GM12878 (cell line): ENCODE results near the gene RAB25. TPM values are rescaled to one million over a fixed set of nuclear protein-coding genes. Genes with fewer than 3 reads are reported as not detected.

Source experiments
- CEBPZ ChIP-seq: fragments of 150-350 bp; IDR thresholded peaks from 2 replicates; pipeline ENCODE4 v1.6.1; 2016; ENCODE audit warnings: low read depth, low read length
- EGR1 ChIP-seq, 2 experiments: IDR thresholded peaks; 1 replicate in 1 of 2; 2 replicates in 1 of 2; pipeline ENCODE4 v1.6.1; 2011 to 2012; ENCODE audit warnings: low read depth in 2 of 2, low read length in 2 of 2, borderline replicate concordance in 1 of 2, mild to moderate bottlenecking in 1 of 2, moderate library complexity in 1 of 2
- MXI1 ChIP-seq: fragments of 150-350 bp; IDR thresholded peaks from 2 replicates; pipeline ENCODE4 v1.6.1; 2011; ENCODE audit warnings: low read depth, mild to moderate bottlenecking, inconsistent platforms, low read length, improper control_type of control experiment
- MYC ChIP-seq: IDR thresholded peaks from 2 replicates; pipeline ENCODE4 v1.6.1; 2011; ENCODE audit warnings: mild to moderate bottlenecking, low read length, moderate library complexity, inconsistent platforms; ENCODE audit not compliant: insufficient read depth, insufficient replicate concordance, insufficient read length, severe bottlenecking
- NR2C2 ChIP-seq: IDR thresholded peaks from 2 replicates; pipeline ENCODE4 v1.6.1; 2011; ENCODE audit warnings: borderline replicate concordance, low read depth; ENCODE audit not compliant: control insufficient read depth, insufficient read length
- PAX5 ChIP-seq: IDR thresholded peaks from 2 replicates; pipeline ENCODE4 v1.6.1; 2011; ENCODE audit warnings: low read depth, low read length, borderline replicate concordance
- PBX3 ChIP-seq: IDR thresholded peaks from 2 replicates; pipeline ENCODE4 v1.6.1; 2011; ENCODE audit warnings: mild to moderate bottlenecking, low read depth, low read length, moderate library complexity; ENCODE audit not compliant: insufficient replicate concordance
- PML ChIP-seq: IDR thresholded peaks from 2 replicates; pipeline ENCODE4 v1.6.1; 2012; ENCODE audit warnings: low read length, inconsistent platforms
- RCOR1 ChIP-seq: conservative IDR thresholded peaks from 2 replicates; pipeline ENCODE4 v1.6.1; 2012; ENCODE audit warnings: low read depth, low read length, improper control_type of control experiment
- RFX5 ChIP-seq: IDR thresholded peaks from 2 replicates; pipeline ENCODE4 v1.6.1; 2011; ENCODE audit warnings: low read depth, low read length, improper control_type of control experiment
- SIN3A ChIP-seq: IDR thresholded peaks from 2 replicates; pipeline ENCODE4 v1.6.1; 2012; ENCODE audit warnings: low read depth, low read length, improper control_type of control experiment
- SRF ChIP-seq, 2 experiments: IDR thresholded peaks; 2 replicates each; pipeline ENCODE4 v1.6.1; 2011; ENCODE audit warnings: low read depth in 2 of 2, low read length in 2 of 2, mild to moderate bottlenecking in 1 of 2, moderate library complexity in 1 of 2
- STAT1 ChIP-seq: fragments of 450-650 bp; conservative IDR thresholded peaks from 2 replicates; pipeline ENCODE4 v1.6.1; 2014; ENCODE audit warnings: antibody characterized with exemption, mild to moderate bottlenecking
- USF2 ChIP-seq: IDR thresholded peaks from 2 replicates; pipeline ENCODE4 v1.6.1; 2011; ENCODE audit warnings: low read depth, low read length, improper control_type of control experiment, borderline replicate concordance
- ZNF207 ChIP-seq: fragments of 450-650 bp; IDR thresholded peaks from 2 replicates; pipeline ENCODE4 v1.6.1; 2014; ENCODE audit warnings: antibody characterized with exemption, mild to moderate bottlenecking, borderline replicate concordance
- polyA plus RNA-seq, 11 experiments: library from polyadenylated mRNA; depleted of rRNA in 4 of 11; unstranded in 6 of 11; stranded (reverse) in 5 of 11; fragments of >200 nt; fragmentation: Nextera tagmentation in 4 of 11; fragmentation: Illumina TruSeq in 1 of 11; extraction: Ambion mirVana in 4 of 11; extraction: Trizol in 1 of 11; gene quantifications; 1 replicate in 1 of 11; 2 replicates in 10 of 11; pipeline versions ENCODE4 v1.2.1 to v1.2.3, GENCODE V29; 2011 to 2016; ENCODE audit warnings: inconsistent platforms in 2 of 11, missing spikeins in 2 of 11, low read depth in 1 of 11
- total RNA-seq, 4 experiments: library from RNA; depleted of rRNA in 3 of 4; stranded (reverse); fragments of >200 nt in 3 of 4; fragmentation: Illumina TruSeq in 1 of 4; extraction: Trizol in 1 of 4; gene quantifications; 2 replicates each; pipeline versions ENCODE4 v1.2.1 to v1.2.3, GENCODE V29; 2013 to 2021
- TF ChIP-seq, protein P1 (sequence below): IDR thresholded peaks from 2 replicates; pipeline ENCODE4 v1.6.1; 2012; ENCODE audit warnings: low read depth, low read length, improper control_type of control experiment
- TF ChIP-seq, protein P2 (sequence below): fragments of 450-650 bp; IDR thresholded peaks from 2 replicates; pipeline ENCODE4 v1.6.1; 2017; ENCODE audit warnings: low read depth, mild to moderate bottlenecking, moderate library complexity

RAB25 gene
- total and polyA plus RNA-seq, 10 of the 15 experiments (the other 5 are each of a cell fraction or from before 2014, with no cell fraction given) = 0.16 to 0.36 (median 0.22) TPM; not detected in 7

DNA sequence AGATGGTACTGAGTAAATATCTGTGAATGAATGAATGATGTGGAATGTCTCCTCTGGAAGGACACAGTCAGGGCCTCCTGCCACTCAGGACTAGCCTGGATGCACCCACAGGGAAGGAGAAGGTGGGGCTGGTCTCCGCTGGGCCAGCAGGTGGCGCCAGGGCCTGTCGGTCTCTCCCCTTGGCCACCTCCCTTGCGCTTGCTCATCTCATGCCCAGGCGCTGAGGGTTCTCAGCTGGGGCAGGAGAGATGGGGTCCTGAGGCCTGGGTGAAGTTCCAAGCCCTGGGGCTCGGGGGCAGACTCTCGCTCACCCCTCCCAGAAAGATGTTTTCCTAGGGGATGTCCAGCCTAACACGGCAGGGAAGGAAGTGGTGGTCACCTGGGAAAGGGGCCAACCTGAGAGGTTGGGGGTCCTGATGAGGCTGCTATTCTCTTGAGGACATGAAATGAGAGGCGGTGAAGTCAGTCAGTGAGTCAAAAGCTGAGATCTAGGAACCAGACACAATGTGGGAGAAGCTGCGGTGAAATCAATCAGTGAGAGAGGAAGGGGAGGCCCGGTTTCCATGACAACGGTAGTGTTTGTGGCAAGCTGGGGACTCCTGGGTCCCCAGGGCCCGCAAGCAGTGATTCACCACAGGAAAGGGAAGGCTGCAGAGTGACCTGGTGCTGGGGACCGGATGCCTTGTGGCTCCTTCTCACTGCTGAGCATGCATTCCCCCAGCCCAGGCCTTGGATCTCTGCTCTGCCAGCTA lies 35.9 kb downstream of the RAB25 start (continued):
- TF ChIP-seq, protein P1, sequence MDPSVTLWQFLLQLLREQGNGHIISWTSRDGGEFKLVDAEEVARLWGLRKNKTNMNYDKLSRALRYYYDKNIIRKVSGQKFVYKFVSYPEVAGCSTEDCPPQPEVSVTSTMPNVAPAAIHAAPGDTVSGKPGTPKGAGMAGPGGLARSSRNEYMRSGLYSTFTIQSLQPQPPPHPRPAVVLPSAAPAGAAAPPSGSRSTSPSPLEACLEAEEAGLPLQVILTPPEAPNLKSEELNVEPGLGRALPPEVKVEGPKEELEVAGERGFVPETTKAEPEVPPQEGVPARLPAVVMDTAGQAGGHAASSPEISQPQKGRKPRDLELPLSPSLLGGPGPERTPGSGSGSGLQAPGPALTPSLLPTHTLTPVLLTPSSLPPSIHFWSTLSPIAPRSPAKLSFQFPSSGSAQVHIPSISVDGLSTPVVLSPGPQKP = no peak
- TF ChIP-seq PBX3 (peak; percentile 69), PAX5 (peak; percentile 93), RFX5 (no peak), MXI1 (peak; percentile 94), CEBPZ (no peak), RCOR1 (peak; percentile 97; the same call in 1 of the 2 replicates), MYC (no peak), STAT1 (no peak), SRF (IDR thresholded peaks at IDR 0.05; ENCODE audit: low read depth in 2 of 2, low read length in 2 of 2) (no peak), SIN3A (0 out of 2 replicates have a peak, but pooled peaks have one; percentile 6), EGR1 (IDR thresholded peaks at IDR 0.05; ENCODE audit: borderline replicate concordance in 1 of 2, low read depth in 2 of 2, low read length in 2 of 2) (peak in 1 of 2 experiments; percentile 25; a peak in 1 of 3 replicates), PML (no peak), USF2 (no peak), NR2C2 (no peak), ZNF207 (peak; percentile 85; the same call in 1 of the 2 replicates)
- TF ChIP-seq, protein P2, sequence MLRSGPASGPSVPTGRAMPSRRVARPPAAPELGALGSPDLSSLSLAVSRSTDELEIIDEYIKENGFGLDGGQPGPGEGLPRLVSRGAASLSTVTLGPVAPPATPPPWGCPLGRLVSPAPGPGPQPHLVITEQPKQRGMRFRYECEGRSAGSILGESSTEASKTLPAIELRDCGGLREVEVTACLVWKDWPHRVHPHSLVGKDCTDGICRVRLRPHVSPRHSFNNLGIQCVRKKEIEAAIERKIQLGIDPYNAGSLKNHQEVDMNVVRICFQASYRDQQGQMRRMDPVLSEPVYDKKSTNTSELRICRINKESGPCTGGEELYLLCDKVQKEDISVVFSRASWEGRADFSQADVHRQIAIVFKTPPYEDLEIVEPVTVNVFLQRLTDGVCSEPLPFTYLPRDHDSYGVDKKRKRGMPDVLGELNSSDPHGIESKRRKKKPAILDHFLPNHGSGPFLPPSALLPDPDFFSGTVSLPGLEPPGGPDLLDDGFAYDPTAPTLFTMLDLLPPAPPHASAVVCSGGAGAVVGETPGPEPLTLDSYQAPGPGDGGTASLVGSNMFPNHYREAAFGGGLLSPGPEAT = peak; percentile 97
